ENCODE measurements around the gene NUP98.
A peak's percentile ranks its signal among the peaks of the same experiment; 100 is the strongest.

Gene NUP98

DNA sequence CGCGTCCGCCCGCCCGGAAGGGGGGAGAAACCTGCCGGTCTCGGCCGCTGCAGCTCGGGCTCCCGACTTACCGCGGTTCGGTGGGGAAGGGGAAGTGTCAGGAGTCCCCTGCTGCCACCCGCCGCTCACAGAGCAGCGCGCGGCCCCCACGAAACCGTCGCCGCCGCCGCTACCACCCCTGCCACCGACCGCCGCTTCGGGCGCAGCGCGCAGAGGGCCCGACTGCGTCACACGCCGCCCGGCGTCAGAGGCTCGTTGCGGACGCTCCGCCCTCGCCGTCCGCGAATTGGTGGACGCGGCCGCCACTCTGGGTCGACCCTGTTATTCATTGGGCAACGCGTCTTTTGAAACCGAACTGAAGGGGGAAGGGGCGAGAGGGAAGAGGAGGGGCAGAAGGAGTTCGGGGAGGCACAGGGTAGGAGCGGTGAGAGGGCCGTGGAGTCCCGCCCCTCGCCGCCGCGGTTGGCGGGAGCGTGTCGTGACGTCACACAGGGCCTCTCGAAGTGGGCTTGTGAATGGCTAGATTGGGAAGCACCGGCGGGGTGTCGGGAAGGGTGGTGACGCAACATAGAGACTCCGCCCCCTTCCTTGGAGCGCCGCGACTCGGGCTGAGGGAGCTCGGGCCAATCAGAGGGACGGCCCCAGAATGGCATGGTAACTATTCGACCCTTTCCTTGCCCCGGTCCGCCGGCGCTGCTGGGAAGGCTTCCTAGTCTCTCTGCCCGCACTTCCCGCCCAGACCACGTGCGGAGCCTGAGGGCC is at the start of gene NUP98:
Gene NUP98, minus strand, starts transcription at position 226 of the 762 bp plus-strand sequence. CDS start 15,437 bp downstream, outside the sequence.
- DNase-seq (ENCODE audit: low read depth in 2 of 2), result peak; percentile 98 to 99

DNA sequence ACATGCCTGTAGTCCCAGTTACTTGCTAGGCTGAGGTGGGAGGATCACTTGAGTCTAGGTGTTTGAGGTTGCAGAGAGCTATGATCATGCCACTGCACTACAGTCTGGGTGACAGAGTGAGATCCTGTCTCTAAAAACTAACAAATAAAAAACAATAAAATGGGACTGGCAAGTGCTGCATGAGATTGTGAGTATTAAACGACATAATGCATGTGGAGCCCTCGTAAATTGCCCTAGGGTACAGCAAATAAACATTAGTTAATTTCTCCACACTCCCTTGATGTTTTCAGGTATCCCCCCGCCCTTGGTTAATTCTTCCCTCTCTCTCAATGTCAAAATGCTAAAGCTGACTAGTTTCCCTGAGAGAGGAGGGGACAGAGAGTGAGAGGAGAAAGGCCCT is 48.3 kb upstream of the NUP98 start:
- no peak for DNase-seq (ENCODE audit: low read depth in 2 of 2)

DNA sequence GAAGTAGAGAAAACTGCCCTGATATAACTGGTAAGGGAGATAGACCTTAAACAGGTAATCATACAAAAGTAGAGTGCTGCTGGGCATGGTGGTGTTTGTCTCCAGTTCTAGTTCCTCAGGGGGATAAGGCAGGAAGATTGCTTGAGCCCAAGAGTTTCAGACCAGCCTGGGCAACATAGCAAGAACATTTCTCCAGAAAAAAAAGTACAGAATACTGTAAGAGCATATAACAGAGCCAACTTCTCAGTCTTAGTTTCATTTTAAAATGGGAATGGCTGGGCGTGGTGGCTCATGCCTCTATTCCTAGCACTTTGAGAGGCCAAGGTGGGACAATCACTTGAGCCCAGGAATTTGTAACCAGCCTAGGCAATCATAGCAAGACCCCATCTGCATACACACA is 47.9 kb upstream of the NUP98 start:
- no peak for DNase-seq (ENCODE audit: low read depth in 2 of 2)

DNA sequence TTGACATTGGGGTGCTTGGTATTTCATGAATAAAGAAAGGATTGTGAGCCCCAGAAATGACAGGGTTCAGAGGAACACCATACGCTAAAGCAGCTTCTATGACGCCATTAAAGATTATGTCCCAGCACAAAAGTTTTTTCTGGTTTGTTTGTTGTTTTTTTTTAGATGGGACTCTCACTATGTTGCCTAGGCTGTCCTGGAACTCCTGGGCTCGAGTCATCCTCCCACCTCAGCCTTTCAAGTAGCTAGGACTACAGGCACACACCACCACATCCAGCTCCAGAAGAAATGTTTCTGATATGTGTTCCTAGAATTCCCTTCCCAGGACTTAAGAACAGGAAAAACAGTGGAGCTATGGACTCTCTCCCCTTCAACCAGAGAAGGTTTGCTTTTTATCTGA is 46.0 kb upstream of the NUP98 start:
- no peak for DNase-seq (ENCODE audit: low read depth in 2 of 2)

DNA sequence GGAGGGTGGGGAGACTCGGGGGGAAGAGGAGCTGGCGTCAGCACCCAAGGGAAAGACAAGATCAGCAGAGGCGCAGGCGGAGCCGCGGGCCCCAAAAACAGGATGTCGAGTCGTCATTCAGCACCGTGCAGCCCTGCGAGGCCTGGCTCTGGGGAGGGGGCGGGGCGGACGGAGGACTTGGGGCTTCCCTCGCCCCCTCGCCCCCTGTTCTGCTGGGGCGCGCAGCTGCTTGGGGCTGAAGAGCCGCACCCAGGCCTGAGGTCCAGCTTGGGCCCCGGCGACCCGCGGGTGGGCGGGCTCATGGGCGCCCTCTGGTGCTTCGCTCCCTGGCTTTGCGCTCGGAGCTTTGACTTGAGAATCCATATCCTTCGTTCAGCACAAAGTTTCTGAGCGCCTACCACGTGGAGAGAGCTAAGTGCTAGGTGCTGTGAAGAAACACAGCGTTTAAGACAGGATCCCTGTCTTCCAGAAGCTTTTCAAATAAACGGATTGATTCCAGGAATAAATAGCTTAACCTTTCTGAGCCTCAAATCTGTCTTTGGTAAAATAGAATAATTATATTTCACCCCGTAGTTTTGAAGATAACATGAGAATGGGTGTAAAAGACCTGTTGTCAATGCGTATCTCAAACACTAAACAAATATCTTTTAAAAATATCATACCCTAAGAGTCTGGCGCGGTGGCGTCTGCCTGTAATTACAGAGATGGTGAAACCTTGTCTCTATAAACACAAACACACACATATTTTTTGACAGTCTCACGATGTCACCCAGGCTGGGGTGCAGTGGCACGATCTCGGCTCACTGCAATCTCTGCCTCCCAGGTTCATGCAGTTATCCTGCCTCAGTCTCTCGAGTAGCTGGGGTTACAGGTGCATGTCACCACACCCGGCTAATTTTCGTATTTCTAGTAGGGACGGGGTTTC is 44.3 kb upstream of the NUP98 start:
- peak; percentile 85 to 92 for DNase-seq (ENCODE audit: low read depth in 2 of 2)

DNA sequence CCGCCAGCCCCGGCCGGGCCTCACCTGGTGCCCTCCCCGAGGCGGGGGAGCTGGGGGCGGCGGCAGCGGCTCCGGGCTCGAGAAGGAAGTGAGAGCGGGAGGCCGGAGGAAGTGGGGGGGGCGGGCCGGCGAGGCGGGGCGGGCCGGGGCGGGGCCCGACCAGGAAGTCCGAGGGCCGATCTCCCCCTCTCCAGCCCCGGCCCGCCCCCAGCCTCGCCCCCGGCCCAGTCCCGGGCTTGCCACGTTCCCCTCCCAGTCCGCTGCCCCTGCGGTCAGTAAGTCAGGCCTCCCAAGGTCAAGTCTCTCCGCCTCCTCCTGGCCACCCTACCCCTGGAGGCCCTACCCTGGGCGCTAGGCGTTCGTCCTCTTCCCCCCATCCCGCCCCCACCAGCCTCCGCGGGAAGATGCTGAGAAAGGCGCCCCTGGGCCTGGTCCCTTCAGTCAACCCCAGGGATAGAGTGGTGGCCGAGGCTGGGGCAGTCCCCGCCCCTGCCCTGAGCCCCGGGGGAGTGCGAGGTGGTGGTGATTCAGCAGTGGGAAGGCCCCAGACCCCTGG is 43.6 kb upstream of the NUP98 start, which contains the start of gene RHOG:
Gene RHOG, minus strand, starts transcription at position 90 of the 556 bp plus-strand sequence. CDS start 12,821 bp downstream, outside the sequence.
- DNase-seq (ENCODE audit: low read depth in 2 of 2), result peak in 1 of 2 donors; percentile 77

DNA sequence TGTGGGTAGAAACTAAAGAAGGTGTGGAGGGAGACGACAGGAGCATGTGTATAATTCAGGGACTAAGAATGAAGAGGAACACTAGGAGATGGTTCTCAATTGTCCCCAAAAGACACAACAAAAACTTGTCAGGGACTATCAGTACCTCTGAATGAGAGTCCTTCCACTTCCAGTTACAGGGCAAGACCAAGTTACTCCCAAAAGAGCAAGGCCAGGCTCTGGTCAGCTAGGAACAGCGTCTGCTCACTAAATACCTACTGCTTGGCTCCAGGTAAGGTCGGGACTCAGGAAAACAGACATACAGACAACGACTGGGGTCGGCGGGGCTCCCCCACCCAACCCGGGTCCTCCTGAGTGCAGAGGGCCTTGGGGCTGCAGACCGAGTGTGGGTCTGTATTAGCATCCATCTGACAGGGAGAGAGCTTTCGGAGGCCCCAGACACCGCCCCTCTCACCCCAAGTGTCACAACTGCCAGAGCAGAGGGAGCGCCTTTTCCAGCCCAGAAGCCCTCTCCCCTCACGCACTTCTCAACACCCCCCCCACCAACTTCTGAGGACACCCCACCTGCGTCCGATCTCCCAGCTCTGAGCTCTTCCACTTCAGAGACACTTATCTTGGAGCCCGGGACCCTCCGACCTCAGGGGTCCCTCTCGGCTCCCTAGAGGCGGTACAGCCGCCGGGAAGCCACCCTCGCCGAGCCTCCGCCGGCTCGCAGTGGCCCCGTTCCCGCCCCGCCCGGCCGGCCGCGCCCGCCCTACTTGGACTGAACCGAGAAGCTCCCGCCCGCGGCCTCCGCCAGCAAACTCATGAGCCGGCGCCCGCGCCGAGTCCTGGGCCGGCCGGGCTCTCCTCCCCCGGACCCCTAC is 42.9 kb upstream of the NUP98 start:
- no peak for DNase-seq (ENCODE audit: low read depth in 2 of 2)

DNA sequence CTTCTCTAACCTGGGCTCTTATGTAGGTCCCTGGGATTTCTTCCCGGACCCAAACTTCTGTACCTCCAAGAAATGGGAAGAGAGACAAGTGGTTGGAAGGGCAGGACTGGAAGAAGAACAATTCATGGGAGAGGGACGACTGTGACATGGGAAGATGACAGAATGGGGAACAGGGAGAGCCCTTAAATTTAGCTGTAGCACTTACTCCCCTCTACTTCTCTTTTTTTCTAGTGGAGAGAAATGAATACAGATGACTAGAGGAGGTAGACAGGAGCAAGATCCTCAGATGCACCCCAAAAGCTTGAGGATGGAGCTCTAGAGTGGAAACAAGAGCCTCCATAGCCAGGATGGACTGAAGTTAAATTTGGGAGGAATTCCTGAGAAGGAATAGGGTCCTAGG is 41.1 kb upstream of the NUP98 start:
- no peak for DNase-seq (ENCODE audit: low read depth in 2 of 2)

DNA sequence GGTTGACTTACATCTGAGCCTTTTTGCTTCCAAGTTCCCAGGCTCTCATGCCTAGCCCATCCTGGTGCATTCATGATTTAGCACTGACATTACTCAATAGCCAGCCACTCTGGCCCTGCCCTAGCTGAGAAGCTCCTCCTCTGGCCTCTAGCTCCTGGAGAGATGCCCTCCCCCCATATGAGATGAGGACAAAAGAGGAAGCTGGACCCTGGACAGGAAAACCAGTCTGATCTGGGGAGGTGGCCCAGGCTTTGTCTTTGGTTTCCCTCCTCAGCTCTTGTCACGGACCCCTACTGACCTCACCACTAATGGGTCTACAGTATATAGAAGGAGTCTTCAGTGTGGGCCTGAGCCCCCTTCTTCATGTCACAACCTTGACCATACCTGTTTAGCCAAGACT is 40.4 kb upstream of the NUP98 start:
- DNase-seq (ENCODE audit: low read depth in 2 of 2), result no peak

DNA sequence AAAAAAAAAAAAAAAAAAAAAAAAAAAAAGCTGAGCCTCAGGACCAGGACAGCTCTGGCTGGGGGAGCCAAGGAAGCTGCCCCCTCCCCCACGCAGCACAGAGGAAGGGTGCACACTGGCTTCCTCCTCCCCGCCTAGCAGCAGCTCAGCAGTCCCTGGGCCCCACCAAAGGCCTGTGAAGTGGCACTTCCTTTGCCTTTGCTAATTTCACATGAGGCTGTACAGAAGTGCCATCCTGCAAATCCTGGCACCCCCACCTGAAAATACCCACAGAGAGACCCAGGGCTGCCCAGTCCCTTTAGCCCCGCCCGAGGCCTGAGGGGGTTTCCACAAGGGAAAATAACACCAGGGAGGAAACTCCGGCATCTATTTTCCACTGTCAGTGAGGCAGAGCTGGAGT is 39.5 kb upstream of the NUP98 start:
- DNase-seq (ENCODE audit: low read depth in 2 of 2), result no peak

DNA sequence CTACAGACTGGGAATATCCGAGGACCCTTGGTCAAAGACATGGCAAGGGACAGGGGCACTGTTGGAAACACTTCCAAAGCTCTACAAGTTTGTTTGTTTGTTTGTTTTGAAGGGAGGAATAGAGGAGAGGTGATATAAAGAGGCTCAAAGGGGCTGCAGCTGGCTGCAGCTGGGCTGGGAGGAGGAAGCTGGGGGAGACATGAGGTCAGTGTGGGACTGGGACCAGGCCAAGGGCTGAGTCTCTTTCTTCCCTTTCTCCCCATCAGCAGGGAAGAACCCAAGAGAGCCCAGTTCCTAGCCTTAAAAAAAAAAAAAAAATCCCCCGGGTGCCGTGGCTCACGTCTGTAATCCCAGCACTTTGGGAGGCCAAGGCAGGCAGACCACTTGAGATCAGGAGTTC is 38.4 kb upstream of the NUP98 start:
- DNase-seq (ENCODE audit: low read depth in 2 of 2), result no peak

DNA sequence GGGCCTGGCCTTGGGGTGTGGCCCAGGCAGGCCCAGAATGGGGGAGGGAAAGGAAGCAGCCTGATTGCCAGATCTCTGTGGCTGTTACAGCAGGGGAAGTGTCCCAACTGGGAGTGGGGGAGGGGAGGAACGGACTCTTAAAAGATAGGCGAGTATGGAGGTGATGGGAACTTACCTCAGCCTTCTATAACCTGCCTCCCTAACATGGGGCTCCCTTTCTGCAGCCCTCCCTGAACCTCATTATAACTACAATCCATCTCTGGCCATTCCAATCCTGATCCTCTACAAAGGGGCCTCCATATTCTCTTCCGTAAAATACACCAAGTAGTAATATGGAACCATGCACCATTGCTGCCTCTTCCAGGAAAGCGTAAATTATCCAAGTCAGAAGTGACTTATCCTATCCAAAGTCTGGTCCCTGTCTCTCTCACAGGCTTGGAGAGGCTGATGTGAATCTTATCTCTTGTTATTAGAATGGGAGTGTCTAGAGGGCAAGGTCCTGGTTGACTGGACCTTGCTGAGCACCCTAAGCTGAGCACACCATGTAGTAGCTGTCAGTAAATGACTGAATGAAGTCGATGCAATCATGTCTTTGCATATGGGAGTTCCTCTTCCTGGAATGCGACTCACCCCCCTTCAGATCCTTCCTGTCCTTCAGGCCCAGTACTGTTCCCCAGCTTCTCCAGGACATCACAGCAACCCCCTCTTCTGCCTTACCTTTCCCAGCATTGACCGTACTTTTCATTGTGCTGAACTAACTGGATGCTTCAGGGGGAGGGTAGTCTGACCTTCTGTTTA is 37.5 kb upstream of the NUP98 start:
- DNase-seq (ENCODE audit: low read depth in 2 of 2), result no peak

DNA sequence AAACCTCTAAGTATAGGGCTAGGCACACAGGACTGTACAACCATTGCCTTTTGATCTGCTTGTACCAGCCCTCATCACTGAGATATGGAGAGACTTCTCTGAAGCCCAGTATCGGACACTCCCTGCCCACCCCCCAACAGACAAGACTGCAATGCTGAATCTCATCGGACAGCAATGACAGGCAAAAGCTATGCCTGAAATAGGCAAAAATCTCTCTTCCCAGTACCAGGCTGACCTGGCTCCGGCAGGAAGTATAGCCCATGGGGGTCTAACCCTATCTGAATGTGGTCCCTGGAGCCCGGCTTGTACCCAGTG is 37.0 kb upstream of the NUP98 start:
- DNase-seq (ENCODE audit: low read depth in 2 of 2), result no peak

DNA sequence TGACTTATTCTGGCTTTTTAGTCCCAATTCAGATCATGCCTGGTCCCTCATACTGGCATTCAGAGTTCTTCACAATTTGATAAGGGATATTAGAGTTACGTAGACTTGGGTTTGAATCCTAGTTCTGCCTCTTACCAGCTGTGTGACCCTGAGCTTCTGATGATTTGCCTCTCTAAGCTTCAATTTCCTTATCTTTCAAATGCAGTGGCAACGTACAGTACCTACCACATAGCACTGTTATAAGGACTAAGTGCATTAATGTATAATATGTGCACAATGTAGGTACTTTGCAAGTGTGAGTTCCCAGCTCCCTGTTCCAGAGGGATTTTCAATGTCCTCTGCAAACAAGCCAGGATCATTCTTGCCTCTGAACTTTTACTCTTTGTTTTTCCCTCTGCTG is 36.1 kb upstream of the NUP98 start:
- no peak for DNase-seq (ENCODE audit: low read depth in 2 of 2)

DNA sequence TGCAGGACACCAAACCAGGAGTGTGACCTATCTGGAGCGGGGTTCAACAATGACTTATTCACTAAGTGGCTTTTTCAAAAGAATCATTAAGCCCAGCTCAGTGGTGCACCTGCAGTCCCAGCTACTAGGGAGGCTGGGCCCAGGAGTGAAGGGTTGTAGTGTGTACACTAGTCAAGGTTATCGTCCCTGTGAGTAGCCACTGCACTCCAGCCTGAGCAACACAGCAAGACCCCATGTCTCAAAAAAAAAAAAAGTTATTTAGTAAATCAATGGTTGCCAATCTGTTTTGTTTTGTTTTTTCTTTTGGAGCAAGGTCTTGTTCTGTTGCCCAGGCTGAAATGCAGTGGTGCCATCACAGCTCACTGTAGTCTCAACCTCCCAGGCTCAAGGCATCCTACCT is 35.5 kb upstream of the NUP98 start:
- no peak for DNase-seq (ENCODE audit: low read depth in 2 of 2)

DNA sequence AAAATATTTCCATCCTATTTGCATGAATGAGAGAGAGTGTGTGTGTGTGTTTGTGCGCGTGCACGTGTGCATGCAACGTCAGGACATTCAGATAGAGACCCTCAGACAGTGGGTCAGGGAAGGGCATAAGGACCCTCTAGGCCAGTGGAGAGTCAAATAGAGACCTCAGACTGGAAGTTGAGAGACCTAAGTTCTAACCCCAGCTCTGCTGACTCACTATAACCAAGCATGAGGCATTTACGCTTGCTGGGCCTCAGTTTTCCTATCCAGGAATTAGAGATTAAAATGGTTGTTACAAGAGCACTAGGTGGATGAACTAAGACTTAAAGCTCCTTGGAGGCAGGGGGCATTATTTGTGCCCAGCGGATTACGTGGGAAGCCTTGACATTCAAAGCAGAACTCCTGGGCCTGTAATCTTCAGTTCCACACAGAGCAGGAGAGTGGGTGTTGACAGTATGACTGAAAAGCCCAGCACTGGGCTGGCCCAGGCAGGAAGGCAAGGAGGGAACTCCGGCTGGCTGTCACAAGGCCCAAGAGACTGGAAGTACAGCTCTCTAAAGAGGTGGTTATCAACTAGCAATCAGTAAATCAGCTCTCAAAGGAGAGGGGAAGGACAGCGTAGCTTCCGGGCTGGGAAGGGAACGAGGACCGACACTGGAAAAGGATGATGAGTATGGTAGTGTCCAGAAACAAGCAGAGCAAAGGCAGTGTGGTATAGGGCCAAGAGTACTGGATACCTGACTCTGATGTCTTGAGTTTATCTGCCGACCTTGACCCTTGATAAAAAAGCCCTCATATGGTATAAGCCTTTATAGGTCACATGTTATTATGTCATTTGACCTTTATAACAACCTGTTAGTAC is 34.3 kb upstream of the NUP98 start:
- no peak for DNase-seq (ENCODE audit: low read depth in 2 of 2)

DNA sequence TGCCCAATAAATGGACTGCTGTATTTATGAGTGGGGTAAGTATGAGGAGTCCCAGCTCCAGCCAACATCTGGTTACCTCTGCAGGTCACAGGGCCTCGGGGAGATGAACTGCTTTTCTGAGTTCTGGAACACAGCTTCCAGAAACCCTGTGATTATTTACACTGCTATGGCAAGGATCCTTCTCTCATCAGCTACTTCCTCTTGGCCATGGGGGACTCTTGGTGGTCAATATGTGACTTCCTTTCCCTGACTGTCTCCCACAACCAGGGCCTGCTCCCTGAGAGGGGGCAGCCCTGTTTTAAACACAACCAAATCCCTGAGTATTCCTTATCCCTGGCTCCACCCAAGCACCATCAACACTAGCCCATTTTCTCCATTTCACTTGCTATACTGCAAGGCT is 33.4 kb upstream of the NUP98 start:
- no peak for DNase-seq (ENCODE audit: low read depth in 2 of 2)

DNA sequence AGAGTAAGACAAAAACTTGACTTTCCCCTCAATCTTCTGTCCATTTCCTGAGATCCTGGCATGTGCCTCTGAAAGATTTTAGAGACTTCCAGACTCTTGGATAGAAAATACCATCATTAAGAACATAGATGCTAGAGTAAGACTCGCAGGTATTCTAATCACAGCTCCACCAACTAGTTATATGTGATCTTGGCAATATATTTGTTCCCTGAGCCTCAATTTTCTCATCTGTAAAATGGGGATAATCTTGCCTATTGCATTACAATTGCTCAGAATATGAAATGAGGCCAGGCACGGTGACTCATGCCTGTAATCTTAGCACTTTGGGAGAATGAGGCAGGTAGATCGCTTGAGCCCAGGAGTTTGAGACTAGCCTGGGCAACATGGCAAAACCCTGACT is 32.7 kb upstream of the NUP98 start:
- no peak for DNase-seq (ENCODE audit: low read depth in 2 of 2)

DNA sequence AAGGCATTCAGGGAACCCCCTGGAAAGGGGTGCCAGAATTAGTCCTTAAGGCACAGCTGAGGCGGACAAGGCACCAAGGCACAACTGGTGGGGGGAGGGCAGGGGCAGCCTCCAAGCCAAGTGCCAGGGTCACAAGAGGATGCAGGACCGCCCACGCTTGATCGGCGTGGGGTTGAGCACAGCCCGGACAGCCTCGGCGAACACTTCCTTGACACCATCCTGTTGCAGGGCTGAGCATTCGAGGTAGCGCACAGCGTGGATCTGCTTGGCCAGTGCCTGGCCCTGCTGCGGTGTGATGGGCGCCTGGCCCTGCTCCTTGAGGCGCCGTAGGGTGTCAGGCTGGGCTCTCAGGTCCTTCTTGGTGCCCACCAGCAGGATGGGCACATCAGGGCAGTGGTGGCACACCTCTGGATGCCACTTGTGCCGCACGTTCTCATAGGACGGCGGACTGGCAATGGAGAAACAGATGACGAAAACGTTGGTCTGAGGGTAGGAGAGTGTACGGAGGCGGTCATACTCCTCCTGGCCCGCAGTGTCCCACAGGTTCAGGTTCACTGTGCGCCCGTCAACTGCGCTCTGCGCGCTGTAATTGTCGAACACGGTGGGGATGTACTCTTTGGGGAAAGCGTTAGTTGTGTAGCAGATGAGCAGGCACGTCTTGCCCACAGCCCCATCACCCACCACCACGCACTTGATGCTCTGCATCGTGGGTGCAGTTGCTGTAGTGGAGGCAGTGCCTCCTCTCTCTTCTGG is 30.3 kb upstream of the NUP98 start:
- DNase-seq (ENCODE audit: low read depth in 2 of 2), result no peak
